ENCODE results near the gene RAB40B.

- TF ChIP-seq ZBTB20 (tag by site-specific recombination; IDR thresholded peaks at IDR 0.05) (no peak), ZNF670 (tag by site-specific recombination; IDR thresholded peaks at IDR 0.05; ENCODE audit: low read depth) (no peak), CTCF (tag by site-specific recombination; IDR thresholded peaks at IDR 0.05) (0 out of 2 replicates have a peak, but pooled peaks have one; percentile 9), ZNF37A (tag by site-specific recombination; IDR thresholded peaks at IDR 0.05) (no peak), ZNF701 (tag by site-specific recombination; IDR thresholded peaks at IDR 0.05) (no peak), ZNF596 (tag by site-specific recombination; IDR thresholded peaks at IDR 0.05) (no peak), REST (tag by site-specific recombination; IDR thresholded peaks at IDR 0.05) (no peak)
These were observed 3.9 kb upstream of the RAB40B start for GRCh38 chr17:82702231-82702927.
